Loucy (cell line): ENCODE results near the gene ZNF500.

ENCODE experiments used
- H2AFZ ChIP-seq: fragments of 200-600 bp; sonication (generic); 2 replicates; pipeline ENCODE4 v1.6.0; 2016; ENCODE audit warnings: antibody characterized with exemption, mild to moderate bottlenecking, low read length, moderate library complexity
- H3F3A ChIP-seq: fragments of 200-600 bp; 2 replicates; pipeline ENCODE4 v1.6.0; 2016; ENCODE audit warnings: antibody characterized with exemption, low read depth, mild to moderate bottlenecking
- H3K27me3 ChIP-seq: fragments of 200-600 bp; sonication (generic); 2 replicates; pipeline ENCODE4 v1.6.1; 2014; ENCODE audit warnings: low read length, mild to moderate bottlenecking; ENCODE audit not compliant: insufficient read depth, poor library complexity, severe bottlenecking
- H3K36me3 ChIP-seq: fragments of 200-600 bp; sonication (generic); 2 replicates; pipeline ENCODE4 v1.6.1; 2016; ENCODE audit warnings: low read length; ENCODE audit not compliant: insufficient read depth
- H3K4me1 ChIP-seq: fragments of 200-600 bp; sonication (generic); 2 replicates; pipeline ENCODE4 v1.5.1; 2014; ENCODE audit warnings: low read length, mild to moderate bottlenecking; ENCODE audit not compliant: insufficient read depth, poor library complexity, severe bottlenecking
- H3K4me2 ChIP-seq: fragments of 200-600 bp; sonication (generic); 2 replicates; pipeline ENCODE4 v1.6.0; 2014; ENCODE audit warnings: antibody characterized with exemption, low read length, low read depth, mild to moderate bottlenecking; ENCODE audit not compliant: poor library complexity, severe bottlenecking
- H3K4me3 ChIP-seq: fragments of 200-600 bp; sonication (generic); 2 replicates; pipeline ENCODE4 v1.5.1; 2014; ENCODE audit warnings: low read length, mild to moderate bottlenecking, mixed read lengths; ENCODE audit not compliant: poor library complexity, severe bottlenecking
- H3K79me2 ChIP-seq: fragments of 200-600 bp; sonication (generic); 2 replicates; pipeline ENCODE4 v1.6.1; 2014; ENCODE audit warnings: low read length; ENCODE audit not compliant: insufficient read depth
- H3K9ac ChIP-seq: fragments of 200-600 bp; sonication (generic); 2 replicates; pipeline ENCODE4 v1.6.0; 2014; ENCODE audit warnings: mild to moderate bottlenecking, low read depth, low read length, moderate library complexity; ENCODE audit not compliant: poor library complexity, severe bottlenecking
- H3K9me2 ChIP-seq: fragments of 200-600 bp; sonication (generic); replicated peaks from 2 replicates; pipeline ENCODE4 v1.6.1; 2016; ENCODE audit warnings: low read depth, low read length, mixed read lengths
- H3K9me3 ChIP-seq: fragments of 200-600 bp; sonication (generic); 2 replicates; pipeline ENCODE4 v1.6.1; 2014; ENCODE audit warnings: mild to moderate bottlenecking, antibody characterized with exemption, low read length, low read depth; ENCODE audit not compliant: insufficient read depth
- H4K20me1 ChIP-seq: fragments of 200-600 bp; sonication (generic); 2 replicates; pipeline ENCODE4 v1.6.0; 2014; ENCODE audit warnings: antibody characterized with exemption, low read length, mild to moderate bottlenecking; ENCODE audit not compliant: insufficient read depth, poor library complexity, severe bottlenecking
- EZH2phosphoT487 ChIP-seq: fragments of 200-600 bp; IDR thresholded peaks from 2 replicates; pipeline ENCODE4 v1.6.1; 2018; ENCODE audit warnings: antibody characterized with exemption, mild to moderate bottlenecking, moderate library complexity, borderline replicate concordance
- TF ChIP-seq, protein P1 (sequence below): fragments of 200-600 bp; sonication (generic); conservative IDR thresholded peaks from 2 replicates; pipeline ENCODE4 v1.5.1; 2014; ENCODE audit warnings: mild to moderate bottlenecking, antibody characterized with exemption, low read length

ZNF500 gene

GRCh38 chr16:4766875-4767628 is at the start of gene ZNF500:
Gene ZNF500 (minus strand): TSS chr16:4767162. CDS start chr16:4765978, 1,184 bp downstream.
- Histone ChIP-seq H3K79me2 (peaks cover 14% of the 10 kb centered on the region), H2AFZ (peak within 1 kb of the TSS; percentile 86), H4K20me1 (no peaks in the 10 kb centered on the region), H3K9ac (peak within 1 kb of the TSS; percentile 83), H3K4me3 (peak within 1 kb of the TSS; percentile 75), H3K4me1 (no peaks in the 10 kb centered on the region), H3K9me3 (no peaks in the 10 kb centered on the region), H3K9me2 (no peaks in the 10 kb centered on the region), H3F3A (no peaks in the 10 kb centered on the region), H3K27me3 (no peaks in the 10 kb centered on the region), H3K4me2 (peak within 1 kb of the TSS; percentile 80), H3K36me3 (no peaks in the 10 kb centered on the region)
- TF ChIP-seq, protein P1, sequence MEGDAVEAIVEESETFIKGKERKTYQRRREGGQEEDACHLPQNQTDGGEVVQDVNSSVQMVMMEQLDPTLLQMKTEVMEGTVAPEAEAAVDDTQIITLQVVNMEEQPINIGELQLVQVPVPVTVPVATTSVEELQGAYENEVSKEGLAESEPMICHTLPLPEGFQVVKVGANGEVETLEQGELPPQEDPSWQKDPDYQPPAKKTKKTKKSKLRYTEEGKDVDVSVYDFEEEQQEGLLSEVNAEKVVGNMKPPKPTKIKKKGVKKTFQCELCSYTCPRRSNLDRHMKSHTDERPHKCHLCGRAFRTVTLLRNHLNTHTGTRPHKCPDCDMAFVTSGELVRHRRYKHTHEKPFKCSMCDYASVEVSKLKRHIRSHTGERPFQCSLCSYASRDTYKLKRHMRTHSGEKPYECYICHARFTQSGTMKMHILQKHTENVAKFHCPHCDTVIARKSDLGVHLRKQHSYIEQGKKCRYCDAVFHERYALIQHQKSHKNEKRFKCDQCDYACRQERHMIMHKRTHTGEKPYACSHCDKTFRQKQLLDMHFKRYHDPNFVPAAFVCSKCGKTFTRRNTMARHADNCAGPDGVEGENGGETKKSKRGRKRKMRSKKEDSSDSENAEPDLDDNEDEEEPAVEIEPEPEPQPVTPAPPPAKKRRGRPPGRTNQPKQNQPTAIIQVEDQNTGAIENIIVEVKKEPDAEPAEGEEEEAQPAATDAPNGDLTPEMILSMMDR: no peak
- TF ChIP-seq EZH2phosphoT487: no peak

DNA sequence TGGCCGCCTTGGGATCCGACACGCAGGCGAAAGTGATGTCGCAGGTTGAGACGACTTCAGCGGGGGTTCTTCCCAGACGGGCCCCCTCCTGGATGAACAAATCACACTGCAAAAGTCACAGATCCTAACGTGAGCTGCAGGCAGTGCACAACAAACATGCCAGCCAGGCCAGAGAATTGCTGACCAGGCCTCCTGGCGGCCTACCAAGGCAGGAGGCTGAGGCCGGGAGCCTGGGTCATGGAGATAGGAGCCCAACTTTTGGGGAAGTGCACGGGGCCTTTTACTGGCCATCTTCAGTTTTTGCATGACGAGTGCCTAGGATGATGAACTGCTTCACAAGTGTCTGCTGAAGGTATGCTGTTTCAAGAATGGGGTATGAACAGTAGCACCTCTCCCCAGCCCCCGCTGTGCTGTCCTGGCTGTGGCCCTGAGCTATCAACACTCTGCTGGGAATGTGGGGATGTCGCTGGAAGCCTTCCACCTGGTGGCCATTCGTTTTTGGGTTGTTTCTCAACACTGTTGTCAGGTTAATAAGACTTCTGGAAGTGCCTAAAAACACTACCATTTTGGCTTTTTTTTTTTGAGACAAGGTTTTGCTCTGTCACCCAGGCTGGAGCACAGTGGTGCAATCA is 47.7 kb upstream of the ZNF500 start:
- Histone ChIP-seq H3F3A (no peaks in the 10 kb centered on the region), H3K36me3 (peaks cover 30% of the 10 kb centered on the region; the same call in 1 of the 2 replicates), H2AFZ (no peak overlapping the region), H3K9me3 (no peaks in the 10 kb centered on the region), H3K79me2 (no peaks in the 10 kb centered on the region), H4K20me1 (no peaks in the 10 kb centered on the region), H3K4me3 (no peak overlapping the region), H3K4me1 (no peaks in the 10 kb centered on the region), H3K27me3 (no peaks in the 10 kb centered on the region), H3K9me2 (no peaks in the 10 kb centered on the region), H3K4me2 (no peak overlapping the region), H3K9ac (no peak overlapping the region)
- TF ChIP-seq EZH2phosphoT487: no peak
- TF ChIP-seq, protein P1: no peak

- Histone ChIP-seq H3K79me2 (no peaks in the 10 kb centered on the region), H3K9me2 (no peaks in the 10 kb centered on the region), H3K4me3 (no peak overlapping the region), H3K27me3 (no peaks in the 10 kb centered on the region), H3K36me3 (peaks cover 30% of the 10 kb centered on the region; the same call in 1 of the 2 replicates), H3K4me2 (no peak overlapping the region), H3K9ac (no peak overlapping the region), H2AFZ (no peak overlapping the region), H3K9me3 (no peaks in the 10 kb centered on the region), H3K4me1 (no peaks in the 10 kb centered on the region), H4K20me1 (no peaks in the 10 kb centered on the region), H3F3A (no peaks in the 10 kb centered on the region)
- TF ChIP-seq, protein P1: no peak
- TF ChIP-seq EZH2phosphoT487: no peak
Measured at GRCh38 chr16:4814046-4814445, 47.1 kb upstream of the ZNF500 start.
